ENCODE data around the gene PITPNC1.
"Not testable (repeated sequence)": the region's sequence is repeated elsewhere in the genome, so short reads cannot be mapped to it uniquely, and the experiment has no call there.

The PITPNC1 gene

DNA sequence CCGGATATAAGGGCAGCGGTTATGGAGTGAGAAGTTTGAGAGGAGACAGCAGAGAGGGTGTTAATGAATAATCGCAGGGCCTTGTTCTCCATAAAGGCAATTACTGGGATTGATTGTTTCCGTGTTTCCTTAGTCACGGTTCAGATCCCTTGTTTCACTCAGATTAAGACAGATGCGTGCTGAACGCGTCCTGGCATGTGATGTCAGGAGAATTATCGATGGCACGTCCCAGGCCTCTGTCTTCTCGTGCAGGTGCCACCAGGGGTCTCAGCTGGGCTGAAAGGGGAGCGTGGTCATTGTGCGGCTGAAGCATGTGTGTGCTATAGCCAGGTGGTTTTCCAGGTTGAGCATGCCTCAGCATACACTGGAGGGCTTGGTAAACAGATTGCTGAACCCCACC lies 198.2 kb downstream of the PITPNC1 start:
- no peak for TF ChIP-seq JUND (IDR thresholded peaks at IDR 0.05; ENCODE audit: low read depth)
- in situ Hi-C loops (cut with HindIII; ENCODE audit: low pct_unique_long_range_greater_than_20kb, low sequenced_read_pairs): no loop called here
- DNase-seq (ENCODE audit: low read depth in 1 of 2, low spot score in 1 of 2): no peak

DNA sequence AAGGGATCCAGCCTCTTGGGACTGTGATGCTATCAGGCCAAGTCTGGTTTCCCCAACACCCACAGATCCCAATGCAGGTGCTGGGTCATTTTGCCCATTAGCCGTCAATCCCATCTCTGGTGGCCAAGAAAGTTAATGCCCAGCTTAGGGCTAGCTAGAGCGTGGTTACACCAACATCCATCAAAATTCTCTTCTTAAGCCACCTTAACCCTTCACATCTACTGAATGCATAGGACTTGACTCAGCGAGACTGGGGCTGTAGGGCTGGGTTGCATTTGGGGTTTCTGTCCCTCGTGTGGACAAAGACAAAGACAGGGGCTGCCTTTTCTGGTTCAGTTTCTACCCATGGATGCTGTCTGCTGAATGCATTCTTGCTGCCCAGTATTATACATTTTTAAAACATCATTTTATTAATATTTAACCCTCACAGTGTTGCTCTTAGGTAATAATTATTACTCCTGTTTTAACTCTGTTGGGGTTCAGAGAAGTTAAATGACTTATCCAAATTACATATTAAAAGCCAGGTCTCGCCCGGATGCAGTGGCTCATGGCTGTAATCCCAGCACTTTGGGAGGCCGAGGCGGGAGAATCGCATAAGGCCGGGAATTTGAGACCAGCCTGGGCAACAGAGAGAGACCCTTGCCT lies 199.5 kb downstream of the PITPNC1 start:
- in situ Hi-C loops (cut with HindIII; ENCODE audit: low pct_unique_long_range_greater_than_20kb, low sequenced_read_pairs): no loop called here
- no peak for TF ChIP-seq JUND (IDR thresholded peaks at IDR 0.05; ENCODE audit: low read depth)
- DNase-seq (ENCODE audit: low read depth in 1 of 2, low spot score in 1 of 2): no peak

DNA sequence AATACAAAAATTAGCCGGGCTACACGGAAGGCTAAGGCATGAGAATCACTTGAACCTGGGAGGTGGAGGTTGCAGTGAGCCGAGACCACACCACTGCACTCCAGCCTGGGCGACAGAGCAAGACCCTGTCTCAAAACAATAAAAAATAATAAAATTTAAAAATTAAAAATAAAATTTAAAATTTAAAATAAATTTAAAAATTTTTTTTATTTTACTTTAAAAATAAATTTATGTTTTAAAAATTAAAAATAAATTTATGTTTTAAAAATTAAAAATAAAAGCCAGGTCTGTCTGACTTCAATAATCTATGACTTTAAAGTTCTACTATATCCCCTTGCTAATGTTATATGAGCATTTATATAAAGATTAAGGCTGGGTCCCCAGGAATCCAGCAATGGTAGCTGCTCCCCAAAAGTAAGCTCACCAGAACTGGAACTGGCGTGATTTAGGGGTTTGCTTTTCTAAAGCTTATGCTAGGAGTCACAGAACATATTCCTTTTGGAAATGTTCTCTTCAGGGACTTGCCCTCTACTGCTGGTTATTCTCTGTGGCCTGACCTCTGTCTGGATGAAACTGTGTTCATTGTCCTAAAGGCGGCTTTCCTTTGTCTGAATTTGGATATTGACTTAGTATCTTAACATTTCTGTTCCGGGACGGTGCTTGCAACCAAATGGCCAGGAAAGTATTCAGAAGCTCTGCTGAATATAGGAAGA lies 200.5 kb downstream of the PITPNC1 start:
- TF ChIP-seq JUND (IDR thresholded peaks at IDR 0.05; ENCODE audit: low read depth): no peak
- in situ Hi-C loops (cut with HindIII; ENCODE audit: low pct_unique_long_range_greater_than_20kb, low sequenced_read_pairs): no loop called here

DNA sequence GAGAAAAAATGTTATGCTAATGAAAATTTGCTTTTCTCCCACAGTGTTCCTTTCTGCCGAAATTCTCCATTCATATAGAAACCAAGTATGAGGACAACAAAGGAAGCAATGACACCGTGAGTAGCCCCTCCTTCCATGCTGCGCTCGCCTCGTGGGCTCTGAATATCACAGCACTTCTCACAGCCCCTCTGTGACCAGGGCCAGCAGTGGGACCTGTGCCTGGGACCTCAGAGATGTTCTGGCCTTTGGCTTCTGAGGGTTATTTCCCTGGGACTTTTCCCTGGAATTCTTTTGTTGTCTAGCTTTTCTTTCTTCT lies 201.0 kb downstream of the PITPNC1 start:
- TF ChIP-seq JUND (IDR thresholded peaks at IDR 0.05; ENCODE audit: low read depth): no peak
- in situ Hi-C loops (cut with HindIII; ENCODE audit: low pct_unique_long_range_greater_than_20kb, low sequenced_read_pairs): no loop called here
- DNase-seq (ENCODE audit: low read depth in 1 of 2, low spot score in 1 of 2): no peak

More for the DNA sequence above, 200.5 kb downstream of the PITPNC1 start:
- no peak for DNase-seq (ENCODE audit: low read depth in 1 of 2, low spot score in 1 of 2)

DNA sequence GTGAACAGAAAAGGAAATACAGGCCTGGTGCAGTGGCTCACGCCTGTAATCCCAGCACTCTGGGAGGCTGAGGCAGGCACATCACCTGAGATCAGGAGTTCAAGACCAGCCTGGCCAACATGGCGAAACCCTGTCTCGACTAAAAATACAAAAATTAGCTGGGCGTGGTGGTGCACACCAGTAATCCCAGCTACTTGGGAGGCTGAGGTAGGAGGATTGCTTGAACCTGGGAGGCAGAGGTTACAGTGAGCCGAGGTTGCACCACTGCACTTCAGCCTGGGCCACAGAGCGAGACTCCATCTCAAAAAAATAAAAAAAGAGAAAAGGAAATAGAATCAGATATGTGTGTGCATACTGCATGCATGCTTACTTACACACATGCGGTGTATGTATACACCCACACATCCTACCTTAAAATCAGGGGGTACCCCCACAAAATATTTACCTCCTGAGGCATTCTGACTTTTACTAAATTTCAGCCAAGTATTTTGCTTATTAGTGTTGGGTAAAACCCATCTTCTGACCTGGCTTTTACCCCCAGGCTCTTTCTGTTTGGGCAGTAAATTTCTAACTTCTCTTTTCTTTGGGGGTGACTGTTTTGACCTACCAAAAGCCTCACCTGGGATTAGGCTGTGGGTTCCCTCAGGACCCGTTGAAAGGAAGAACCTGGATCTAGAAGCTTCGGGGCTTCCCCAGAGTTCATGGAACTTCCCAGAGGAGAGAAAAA lies 201.8 kb downstream of the PITPNC1 start:
- DNase-seq (ENCODE audit: low read depth in 1 of 2, low spot score in 1 of 2); in situ Hi-C loops (cut with HindIII; ENCODE audit: low pct_unique_long_range_greater_than_20kb, low sequenced_read_pairs): not testable (repeated sequence)

DNA sequence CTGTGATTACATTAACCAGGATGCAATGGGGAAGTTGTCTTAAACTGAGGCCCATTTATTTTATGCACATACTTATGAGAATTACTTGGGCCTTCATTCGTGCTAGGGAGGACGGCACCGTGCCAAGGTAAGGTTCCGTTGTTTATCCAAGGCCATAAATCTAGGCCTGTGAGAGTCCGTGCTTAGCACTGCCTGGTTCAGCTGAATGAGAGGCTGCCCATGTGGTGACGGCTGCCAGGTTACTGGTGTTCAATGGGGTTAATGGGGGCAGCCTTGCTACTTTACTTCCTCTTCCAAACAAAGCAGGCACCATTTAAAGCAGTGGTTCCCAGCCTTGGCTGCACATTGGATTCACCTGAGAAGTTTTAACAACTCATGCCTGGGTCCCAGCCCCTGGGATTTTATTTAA lies 205.6 kb downstream of the PITPNC1 start:
- in situ Hi-C loops (cut with HindIII; ENCODE audit: low pct_unique_long_range_greater_than_20kb, low sequenced_read_pairs): no loop called here
- DNase-seq (ENCODE audit: low read depth in 1 of 2, low spot score in 1 of 2): no peak
- TF ChIP-seq JUND (IDR thresholded peaks at IDR 0.05; ENCODE audit: low read depth): no peak

DNA sequence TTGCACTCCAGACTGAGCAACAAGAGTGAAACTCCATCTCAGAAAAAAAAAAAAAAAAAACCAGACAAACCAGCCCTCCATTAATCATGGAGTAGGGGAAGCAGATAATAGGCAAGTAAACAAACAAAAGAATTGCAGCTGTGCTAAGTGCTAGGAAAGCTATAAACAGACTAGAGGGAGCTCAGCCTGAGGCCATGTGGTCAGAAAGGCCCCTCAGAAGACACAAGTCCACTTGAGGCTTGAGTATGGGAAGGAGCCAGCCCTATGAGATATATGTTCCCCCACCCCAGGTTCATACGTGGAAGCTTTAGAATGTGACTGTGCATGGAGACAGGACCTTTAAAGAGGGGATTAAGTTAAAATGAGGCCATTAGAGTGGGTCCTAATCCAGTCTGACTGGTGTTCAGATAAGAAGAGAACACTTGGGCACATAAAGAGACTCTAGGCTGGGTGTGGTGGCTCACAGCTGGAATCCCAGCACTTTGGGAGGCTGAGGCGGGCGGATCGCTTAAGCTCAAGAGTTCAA lies 208.1 kb downstream of the PITPNC1 start:
- no peak for TF ChIP-seq JUND (IDR thresholded peaks at IDR 0.05; ENCODE audit: low read depth)
- in situ Hi-C loops (cut with HindIII; ENCODE audit: low pct_unique_long_range_greater_than_20kb, low sequenced_read_pairs): no loop called here
- DNase-seq (ENCODE audit: low read depth in 1 of 2, low spot score in 1 of 2): peak in 1 of 2 experiments; percentile 22

DNA sequence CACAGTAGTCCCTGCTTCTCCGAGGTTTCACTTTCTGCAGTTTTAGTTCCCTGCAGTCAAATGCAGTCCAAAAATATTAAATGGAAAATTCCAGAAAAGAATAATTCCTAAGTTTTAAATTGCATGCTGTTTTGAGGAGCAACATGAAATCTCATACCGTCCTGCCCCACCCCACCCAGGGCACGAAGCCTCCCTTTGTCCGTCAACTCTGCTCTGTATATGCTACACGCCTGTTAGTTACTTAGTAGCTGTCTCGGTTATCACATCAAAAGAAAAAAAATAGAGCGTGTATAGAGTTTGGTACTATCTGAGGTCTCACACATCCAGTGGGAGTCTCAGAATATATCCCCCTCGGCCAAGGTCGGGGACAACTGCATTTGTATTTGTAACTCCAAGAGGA lies 211.2 kb downstream of the PITPNC1 start:
- in situ Hi-C loops (cut with HindIII; ENCODE audit: low pct_unique_long_range_greater_than_20kb, low sequenced_read_pairs): no loop called here
- no peak for TF ChIP-seq JUND (IDR thresholded peaks at IDR 0.05; ENCODE audit: low read depth)
- DNase-seq (ENCODE audit: low read depth in 1 of 2, low spot score in 1 of 2): no peak

DNA sequence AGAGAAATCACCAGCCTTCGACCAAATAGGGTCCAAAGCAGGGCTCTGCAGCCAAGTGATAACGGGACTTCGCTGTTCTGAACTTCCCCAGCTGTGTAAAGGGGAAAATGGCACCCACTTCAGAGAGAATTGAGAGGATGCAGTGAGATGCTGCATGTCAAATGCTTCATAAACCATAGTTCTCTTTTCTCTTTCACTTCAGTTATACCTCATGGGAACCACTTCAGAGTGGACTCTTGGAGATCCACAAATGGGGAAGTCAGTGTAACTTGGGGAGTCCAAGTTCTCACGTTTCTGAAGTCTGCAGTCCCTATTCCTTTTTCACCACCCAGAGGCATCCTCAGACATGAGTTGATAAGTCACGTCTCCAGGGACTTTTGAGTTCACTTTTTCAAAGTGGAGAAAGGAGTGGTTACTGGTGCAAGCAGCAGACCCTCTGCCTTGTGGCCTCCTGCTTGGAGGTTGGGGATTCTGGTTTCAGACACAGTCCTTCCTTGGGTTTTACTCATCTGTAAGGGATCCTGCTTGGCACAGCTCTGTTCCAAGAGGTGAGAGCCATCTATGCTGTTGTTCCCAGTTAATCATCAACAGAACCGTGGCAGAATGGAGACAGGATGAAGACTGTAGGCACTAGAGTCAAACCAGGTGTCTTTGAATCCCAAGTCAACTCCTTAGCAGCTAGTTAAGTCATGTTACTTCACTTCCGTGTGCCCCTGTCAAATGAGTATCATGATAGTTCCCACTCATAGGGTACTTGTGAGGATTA lies 217.2 kb downstream of the PITPNC1 start:
- no peak for TF ChIP-seq JUND (IDR thresholded peaks at IDR 0.05; ENCODE audit: low read depth)
- DNase-seq (ENCODE audit: low read depth in 1 of 2, low spot score in 1 of 2): no peak

DNA sequence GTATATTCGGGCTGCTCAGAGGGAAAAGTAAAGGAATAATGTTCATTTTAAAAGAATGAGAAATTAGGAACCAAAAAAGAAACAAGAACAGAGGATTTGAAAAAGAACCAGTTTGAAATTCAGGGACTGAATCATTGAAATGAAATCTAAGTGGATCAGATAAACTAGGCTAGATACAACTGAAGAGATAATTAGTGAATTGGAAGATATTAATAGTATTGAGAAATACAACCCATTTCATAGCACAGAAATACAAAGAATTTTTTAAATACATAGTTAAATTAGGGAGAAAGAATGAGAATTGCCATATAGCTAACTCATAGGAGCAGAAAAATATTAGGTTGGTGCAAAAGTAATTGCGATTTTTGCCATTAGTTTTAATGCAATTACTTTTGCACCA lies 223.3 kb downstream of the PITPNC1 start:
- in situ Hi-C loops (cut with HindIII; ENCODE audit: low pct_unique_long_range_greater_than_20kb, low sequenced_read_pairs): no loop called here
- TF ChIP-seq JUND (IDR thresholded peaks at IDR 0.05; ENCODE audit: low read depth): no peak
- no peak for DNase-seq (ENCODE audit: low read depth in 1 of 2, low spot score in 1 of 2)

More for the DNA sequence above, 217.2 kb downstream of the PITPNC1 start:
- in situ Hi-C loops (cut with HindIII; ENCODE audit: low pct_unique_long_range_greater_than_20kb, low sequenced_read_pairs): no loop called here

DNA sequence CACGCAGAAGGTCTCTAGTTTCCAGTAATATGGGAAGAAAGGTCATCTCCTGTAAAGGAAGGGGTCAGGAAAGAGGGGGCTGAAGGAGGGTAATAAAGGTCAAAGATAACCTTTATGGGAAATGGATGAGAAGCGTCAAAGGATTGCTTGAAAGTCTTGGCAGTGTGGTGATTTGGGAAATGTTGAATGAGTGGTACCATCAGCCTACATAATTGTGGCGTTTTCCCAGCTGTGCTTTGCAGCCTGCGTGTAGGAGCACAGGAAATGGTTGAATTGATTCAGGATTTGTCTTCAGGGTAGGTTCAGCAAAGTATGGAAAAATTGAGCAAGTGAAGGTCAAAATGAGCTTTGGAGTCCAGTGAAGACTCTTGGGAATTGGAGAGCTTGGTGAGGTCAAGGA lies 224.8 kb downstream of the PITPNC1 start:
- in situ Hi-C loops (cut with HindIII; ENCODE audit: low pct_unique_long_range_greater_than_20kb, low sequenced_read_pairs): no loop called here
- DNase-seq (ENCODE audit: low read depth in 1 of 2, low spot score in 1 of 2): no peak
- no peak for TF ChIP-seq JUND (IDR thresholded peaks at IDR 0.05; ENCODE audit: low read depth)

DNA sequence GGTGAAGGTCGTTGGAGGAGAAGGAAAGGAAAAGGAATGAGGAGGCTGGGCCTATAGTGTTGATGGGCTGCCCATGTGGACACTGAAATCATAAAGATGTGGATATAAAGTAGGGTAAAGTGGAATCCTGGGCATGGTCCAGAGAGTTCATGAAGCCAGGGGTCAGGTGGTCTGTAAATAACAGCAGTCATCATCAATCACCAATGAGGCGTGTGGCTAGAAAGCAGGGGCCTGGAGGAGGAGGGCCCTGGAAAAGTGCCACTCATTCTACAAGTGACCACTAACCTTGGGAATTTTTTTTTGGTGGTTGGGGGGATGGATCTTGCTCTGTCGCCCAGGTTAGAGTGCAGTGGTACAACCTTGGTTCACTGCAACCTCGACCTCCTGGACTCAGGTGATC lies 225.4 kb downstream of the PITPNC1 start:
- DNase-seq (ENCODE audit: low read depth in 1 of 2, low spot score in 1 of 2): no peak
- TF ChIP-seq JUND (IDR thresholded peaks at IDR 0.05; ENCODE audit: low read depth): no peak
- in situ Hi-C loops (cut with HindIII; ENCODE audit: low pct_unique_long_range_greater_than_20kb, low sequenced_read_pairs): no loop called here

All from T47D (cell line).